ENCODE data around the gene PIP5K1B. TPM values are rescaled to one million over a fixed set of nuclear protein-coding genes. Genes with fewer than 3 reads are reported as not detected.

PIP5K1B gene
- total and polyA plus RNA-seq, 2 of the 13 experiments (the other 11 are each of a cell fraction or from before 2014, with no cell fraction given), result 15.8 to 17.5 TPM

- Histone ChIP-seq H3K27me3 (ENCODE audit: control insufficient read depth in 1 of 2, insufficient read depth in 2 of 2, low read length in 2 of 2) (no peaks in the 10 kb centered on the region), H3K4me2 (ENCODE audit: low read depth, low read length) (no peak overlapping the region), H3K4me3 (replicated peaks in 1 of 3; ENCODE audit: insufficient read depth in 1 of 3, low read depth in 2 of 3, low read length in 3 of 3) (no peak overlapping the region), H4K20me1 (ENCODE audit: insufficient read depth, low read length) (no peaks in the 10 kb centered on the region), H3K36me3 (replicated peaks in 1 of 2; ENCODE audit: control insufficient read depth in 1 of 2, insufficient read depth in 2 of 2, low read length in 2 of 2) (peaks cover 3 to 17% of the 10 kb centered on the region in 2 experiments; a peak in 3 of 5 replicates), H3K9me3 (ENCODE audit: low read length) (no peaks in the 10 kb centered on the region), H2AFZ (ENCODE audit: low read length) (no peak overlapping the region), H3K9ac (ENCODE audit: insufficient read depth, low read depth, low read length) (no peak overlapping the region), H3K27ac (ENCODE audit: extremely low read length, insufficient read depth, low read length) (no peak overlapping the region), H3K4me1 (ENCODE audit: insufficient read depth, low read length) (peaks cover 7% of the 10 kb centered on the region; the same call in 1 of the 2 replicates), H3K79me2 (ENCODE audit: insufficient read depth, low read length) (no peaks in the 10 kb centered on the region)
- ATAC-seq (no peak), FAIRE-seq (no peak), DNase-seq (ENCODE audit: low spot score) (no peak)
- ChIA-PET POLR2A (no interaction called here), CTCF (ENCODE audit: low intra/inter-chr PET ratio, low total read pairs) (interaction anchor here (1.2 kb wide), 1 partner anchor 411 kb away, joined by 4 read pairs; no protein-coding TSS in a partner anchor)
- in situ Hi-C loops (cut with HindIII; ENCODE audit: extremely low pct_ligation_motif_present, low pct_unique_long_range_greater_than_20kb) (no loop called here), intact Hi-C loops (cut with micrococcal nuclease; ENCODE audit: unreplicated experiment) (no loop called here)
- WGBS (ENCODE audit: low lambda C conversion rate), result 93% methylated on average over 3 of the region's 3 CpGs
- no peak for TF ChIP-seq ZNF124 (CRISPR knock-in tag; IDR thresholded peaks at IDR 0.05)
- BruUV-seq (replicated peaks), result no TSS peak
These were observed 290.7 kb downstream of the PIP5K1B start for GRCh38 chr9:68995776-68996175.

DNA sequence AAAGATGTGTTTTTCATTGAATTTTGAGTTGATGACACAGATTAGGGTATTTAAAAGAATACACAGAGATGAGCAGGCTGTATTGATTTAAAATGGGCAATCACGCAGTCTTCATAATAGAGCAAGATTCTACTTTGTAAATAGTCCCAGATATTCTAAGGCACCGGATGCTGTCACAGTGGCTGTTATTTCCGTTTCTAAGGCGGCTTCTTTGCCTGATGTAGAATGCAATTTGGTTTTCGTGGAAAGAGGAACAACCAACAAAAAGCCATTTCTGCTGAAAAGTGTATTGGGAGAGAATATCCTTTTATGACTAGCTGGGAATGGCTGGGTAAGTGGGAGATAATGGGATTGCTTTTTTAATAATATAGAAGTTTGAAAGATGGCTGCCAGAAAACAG, 291.4 kb downstream of the PIP5K1B start:
- Histone ChIP-seq H3K27ac (ENCODE audit: extremely low read length, insufficient read depth, low read length) (no peak overlapping the region), H2AFZ (ENCODE audit: low read length) (no peak overlapping the region), H3K79me2 (ENCODE audit: insufficient read depth, low read length) (no peaks in the 10 kb centered on the region), H3K27me3 (ENCODE audit: control insufficient read depth in 1 of 2, insufficient read depth in 2 of 2, low read length in 2 of 2) (no peaks in the 10 kb centered on the region), H3K4me1 (ENCODE audit: insufficient read depth, low read length) (peaks cover 7% of the 10 kb centered on the region; the same call in 1 of the 2 replicates), H3K9me3 (ENCODE audit: low read length) (no peaks in the 10 kb centered on the region), H4K20me1 (ENCODE audit: insufficient read depth, low read length) (no peaks in the 10 kb centered on the region), H3K4me2 (ENCODE audit: low read depth, low read length) (no peak overlapping the region), H3K36me3 (replicated peaks in 1 of 2; ENCODE audit: control insufficient read depth in 1 of 2, insufficient read depth in 2 of 2, low read length in 2 of 2) (peaks cover 3 to 11% of the 10 kb centered on the region in 2 experiments; a peak in 3 of 5 replicates), H3K9ac (ENCODE audit: insufficient read depth, low read depth, low read length) (no peak overlapping the region), H3K4me3 (replicated peaks in 1 of 3; ENCODE audit: insufficient read depth in 1 of 3, low read depth in 2 of 3, low read length in 3 of 3) (no peak overlapping the region)
- WGBS (ENCODE audit: low lambda C conversion rate), result 98% methylated on average over 5 of the region's 5 CpGs
- ChIA-PET CTCF (ENCODE audit: low intra/inter-chr PET ratio, low total read pairs) (interaction anchor here (1.2 kb wide), 1 partner anchor 412 kb away, joined by 4 read pairs; no protein-coding TSS in a partner anchor), POLR2A (no interaction called here)
- BruUV-seq (replicated peaks), result no TSS peak
- TF ChIP-seq ZNF431 (CRISPR knock-in tag; IDR thresholded peaks at IDR 0.05; ENCODE audit: borderline replicate concordance, low read depth) (no peak), SOX13 (IDR thresholded peaks at IDR 0.05) (no peak), SOX13 (CRISPR knock-in tag; conservative IDR thresholded peaks at IDR 0.05 in 1 of 2, IDR thresholded peaks at IDR 0.05 in 1 of 2) (no peak), LCORL (IDR thresholded peaks at IDR 0.05) (no peak), LCORL (CRISPR knock-in tag; IDR thresholded peaks at IDR 0.05) (no peak), FOXO1 (CRISPR knock-in tag; IDR thresholded peaks at IDR 0.05) (no peak), EP300 (IDR thresholded peaks at IDR 0.05; ENCODE audit: low read depth in 2 of 2, low read length in 2 of 2) (no peak), EP300 (CRISPR knock-in tag; IDR thresholded peaks at IDR 0.05; ENCODE audit: borderline replicate concordance) (no peak), JDP2 (CRISPR knock-in tag; IDR thresholded peaks at IDR 0.05; ENCODE audit: borderline replicate concordance) (no peak), ZNF670 (CRISPR knock-in tag; IDR thresholded peaks at IDR 0.05; ENCODE audit: borderline replicate concordance) (no peak), FOXA1 (IDR thresholded peaks at IDR 0.05) (no peak), FOXA1 (CRISPR knock-in tag; IDR thresholded peaks at IDR 0.05) (no peak), ZNF253 (CRISPR knock-in tag; IDR thresholded peaks at IDR 0.05; ENCODE audit: borderline replicate concordance) (no peak)
- intact Hi-C loops (cut with micrococcal nuclease; ENCODE audit: unreplicated experiment) (no loop called here), in situ Hi-C loops (cut with HindIII; ENCODE audit: extremely low pct_ligation_motif_present, low pct_unique_long_range_greater_than_20kb) (no loop called here)
- FAIRE-seq, result no peak
- ATAC-seq, result no peak
- no peak for DNase-seq (ENCODE audit: low spot score)
